H9 (cell line): ENCODE results near the gene ACSL6. TPM values are rescaled to one million over a fixed set of nuclear protein-coding genes. Genes with fewer than 3 reads are reported as not detected.

Experiments
- DNase-seq: peaks from one replicate; pipeline ENCODE4 v3.0.0-alpha.2; 2017
- H2AFZ ChIP-seq: one replicate; pipeline ENCODE4 v1.6.1; 2013; ENCODE audit warnings: mild to moderate bottlenecking, low read length, control low read depth, moderate library complexity
- H2AK5ac ChIP-seq: 2 replicates; pipeline ENCODE4 v1.6.1; 2013; ENCODE audit warnings: low read length, control low read depth, mixed read lengths; ENCODE audit not compliant: insufficient read length
- H2BK120ac ChIP-seq: one replicate; pipeline ENCODE4 v1.6.1; 2013; ENCODE audit warnings: low read depth, mild to moderate bottlenecking, low read length, control low read depth, inconsistent platforms; ENCODE audit not compliant: poor library complexity, severe bottlenecking
- H2BK12ac ChIP-seq: 2 replicates; pipeline ENCODE4 v1.6.1; 2013; ENCODE audit warnings: low read length, control low read depth, mixed read lengths, low read depth; ENCODE audit not compliant: insufficient read length
- H2BK15ac ChIP-seq: 2 replicates; pipeline ENCODE4 v1.6.1; 2013; ENCODE audit warnings: low read depth, low read length, control low read depth
- H2BK20ac ChIP-seq: one replicate; pipeline ENCODE4 v1.6.1; 2013; ENCODE audit warnings: low read depth, mild to moderate bottlenecking, low read length, control low read depth, inconsistent platforms; ENCODE audit not compliant: poor library complexity, severe bottlenecking
- H2BK5ac ChIP-seq: 2 replicates; pipeline ENCODE4 v1.6.1; 2013; ENCODE audit warnings: low read length, control low read depth, mixed read lengths; ENCODE audit not compliant: insufficient read length
- H3K14ac ChIP-seq: 2 replicates; pipeline ENCODE4 v1.6.1; 2013; ENCODE audit warnings: low read length, control low read depth; ENCODE audit not compliant: insufficient read depth
- H3K18ac ChIP-seq: 2 replicates; pipeline ENCODE4 v1.6.1; 2013; ENCODE audit warnings: low read depth, mild to moderate bottlenecking, mixed read lengths, low read length, control low read depth; ENCODE audit not compliant: insufficient read length
- H3K23ac ChIP-seq: 2 replicates; pipeline ENCODE4 v1.6.1; 2013; ENCODE audit warnings: low read length, control low read depth, mixed read lengths, low read depth; ENCODE audit not compliant: insufficient read length
- H3K23me2 ChIP-seq: 2 replicates; pipeline ENCODE4 v1.6.1; 2013; ENCODE audit warnings: low read depth, mild to moderate bottlenecking, mixed read lengths, low read length, control low read depth; ENCODE audit not compliant: insufficient read length, poor library complexity, severe bottlenecking
- H3K27ac ChIP-seq: 2 replicates; pipeline ENCODE4 v1.5.1; 2013; ENCODE audit warnings: low read length, control low read depth, mixed read lengths, low read depth; ENCODE audit not compliant: insufficient read length
- H3K27me3 ChIP-seq: 2 replicates; pipeline ENCODE4 v1.6.1; 2013; ENCODE audit warnings: low read length, control low read depth, inconsistent platforms; ENCODE audit not compliant: insufficient read depth
- H3K4ac ChIP-seq: 2 replicates; pipeline ENCODE4 v1.6.1; 2013; ENCODE audit warnings: low read depth, mild to moderate bottlenecking, control low read depth, inconsistent platforms, low read length, moderate library complexity
- H3K4me1 ChIP-seq: 2 replicates; pipeline ENCODE4 v1.6.1; 2013; ENCODE audit warnings: low read length, control low read depth, inconsistent platforms; ENCODE audit not compliant: insufficient read depth
- H3K4me2 ChIP-seq: 2 replicates; pipeline ENCODE4 v1.6.1; 2013; ENCODE audit warnings: low read length, control low read depth, mixed read lengths; ENCODE audit not compliant: insufficient read length, insufficient read depth
- H3K56ac ChIP-seq: 2 replicates; pipeline ENCODE4 v1.6.1; 2013; ENCODE audit warnings: low read depth, mild to moderate bottlenecking, mixed read lengths, low read length, control low read depth; ENCODE audit not compliant: insufficient read length
- H3K79me1 ChIP-seq: 2 replicates; pipeline ENCODE4 v1.6.1; 2013; ENCODE audit warnings: low read depth, mild to moderate bottlenecking, moderate library complexity, low read length, control low read depth, inconsistent platforms; ENCODE audit not compliant: insufficient read depth, poor library complexity, severe bottlenecking
- H3K79me2 ChIP-seq: 2 replicates; pipeline ENCODE4 v1.6.1; 2013; ENCODE audit warnings: low read length, control low read depth, inconsistent platforms; ENCODE audit not compliant: insufficient read depth
- H3K9ac ChIP-seq: 2 replicates; pipeline ENCODE4 v1.6.1; 2013; ENCODE audit warnings: low read length, control low read depth, mixed read lengths; ENCODE audit not compliant: insufficient read length; ENCODE audit errors: extremely low read depth
- H3K9me3 ChIP-seq: one replicate; pipeline ENCODE4 v1.6.1; 2013; ENCODE audit warnings: low read depth, low read length, inconsistent platforms; ENCODE audit not compliant: control insufficient read depth
- H3T11ph ChIP-seq: one replicate; pipeline ENCODE4 v1.6.1; 2013; ENCODE audit warnings: mild to moderate bottlenecking, low read length, control low read depth, inconsistent platforms
- H4K20me1 ChIP-seq: one replicate; pipeline ENCODE4 v1.6.1; 2013; ENCODE audit not compliant: control insufficient read depth, insufficient read length, insufficient read depth
- H4K5ac ChIP-seq: 2 replicates; pipeline ENCODE4 v1.6.1; 2013; ENCODE audit warnings: low read depth, mild to moderate bottlenecking, mixed read lengths, low read length, control low read depth; ENCODE audit not compliant: insufficient read length
- H4K8ac ChIP-seq: replicated peaks from 2 replicates; pipeline ENCODE4 v1.6.1; 2013; ENCODE audit warnings: low read length, control low read depth, mixed read lengths, low read depth; ENCODE audit not compliant: insufficient read length
- H4K91ac ChIP-seq: 2 replicates; pipeline ENCODE4 v1.6.1; 2013; ENCODE audit warnings: low read depth, mild to moderate bottlenecking, moderate library complexity, mixed read lengths, low read length, control low read depth; ENCODE audit not compliant: insufficient read length
- H3K27ac Mint-ChIP-seq, 3 experiments: 2 replicates in 2 of 3; 3 replicates in 1 of 3; pipeline ENCODE4 v1.8.0; 2020 to 2021; ENCODE audit warnings: mixed read lengths in 3 of 3, mild to moderate bottlenecking in 1 of 3, moderate library complexity in 1 of 3
- H3K27me3 Mint-ChIP-seq: 2 replicates; pipeline ENCODE4 v1.8.0; 2021; ENCODE audit warnings: low read depth, mild to moderate bottlenecking, moderate library complexity, mixed read lengths
- H3K36me3 Mint-ChIP-seq, 3 experiments: 2 replicates in 2 of 3; 3 replicates in 1 of 3; pipeline ENCODE4 v1.8.0; 2020 to 2021; ENCODE audit warnings: low read depth in 3 of 3, mixed read lengths in 3 of 3; ENCODE audit not compliant: insufficient read depth in 1 of 3
- H3K4me1 Mint-ChIP-seq, 2 experiments: 2 replicates each; pipeline ENCODE4 v1.8.0; 2020; ENCODE audit warnings: mixed read lengths in 2 of 2
- H3K4me3 Mint-ChIP-seq, 2 experiments: 2 replicates in 1 of 2; 3 replicates in 1 of 2; pipeline ENCODE4 v1.8.0; 2020 to 2021; ENCODE audit warnings: mild to moderate bottlenecking in 2 of 2, mixed read lengths in 2 of 2, moderate library complexity in 1 of 2
- H3K9me3 Mint-ChIP-seq, 2 experiments: 2 replicates in 1 of 2; 3 replicates in 1 of 2; pipeline ENCODE4 v1.8.0; 2020; ENCODE audit warnings: mild to moderate bottlenecking in 2 of 2, mixed read lengths in 2 of 2, moderate library complexity in 1 of 2
- WGBS: extraction: QIAGEN DNeasy Blood & Tissue Kit; methylation state at CpG from one replicate; pipeline ENCODE4 v1.1.7; 2013; ENCODE audit warnings: missing lambda C conversion rate, low lambda C conversion rate, mixed read lengths; ENCODE audit not compliant: insufficient read length; ENCODE audit errors: extremely low coverage; 5-methylcytosine and 5-hydroxymethylcytosine counted together
- total RNA-seq: library from RNA; stranded (reverse); gene quantifications from 2 replicates; pipeline ENCODE4 v1.2.1, GENCODE V29; 2021
- TF ChIP-seq, protein P1 (sequence below): fragments of 200-600 bp; sonication (generic); conservative IDR thresholded peaks from 3 replicates; pipeline ENCODE4 v1.8.0; 2021; ENCODE audit warnings: antibody characterized with exemption, mild to moderate bottlenecking

ACSL6 gene
- total RNA-seq, 1 experiment from 2014 or later, result 1.6 TPM

DNA sequence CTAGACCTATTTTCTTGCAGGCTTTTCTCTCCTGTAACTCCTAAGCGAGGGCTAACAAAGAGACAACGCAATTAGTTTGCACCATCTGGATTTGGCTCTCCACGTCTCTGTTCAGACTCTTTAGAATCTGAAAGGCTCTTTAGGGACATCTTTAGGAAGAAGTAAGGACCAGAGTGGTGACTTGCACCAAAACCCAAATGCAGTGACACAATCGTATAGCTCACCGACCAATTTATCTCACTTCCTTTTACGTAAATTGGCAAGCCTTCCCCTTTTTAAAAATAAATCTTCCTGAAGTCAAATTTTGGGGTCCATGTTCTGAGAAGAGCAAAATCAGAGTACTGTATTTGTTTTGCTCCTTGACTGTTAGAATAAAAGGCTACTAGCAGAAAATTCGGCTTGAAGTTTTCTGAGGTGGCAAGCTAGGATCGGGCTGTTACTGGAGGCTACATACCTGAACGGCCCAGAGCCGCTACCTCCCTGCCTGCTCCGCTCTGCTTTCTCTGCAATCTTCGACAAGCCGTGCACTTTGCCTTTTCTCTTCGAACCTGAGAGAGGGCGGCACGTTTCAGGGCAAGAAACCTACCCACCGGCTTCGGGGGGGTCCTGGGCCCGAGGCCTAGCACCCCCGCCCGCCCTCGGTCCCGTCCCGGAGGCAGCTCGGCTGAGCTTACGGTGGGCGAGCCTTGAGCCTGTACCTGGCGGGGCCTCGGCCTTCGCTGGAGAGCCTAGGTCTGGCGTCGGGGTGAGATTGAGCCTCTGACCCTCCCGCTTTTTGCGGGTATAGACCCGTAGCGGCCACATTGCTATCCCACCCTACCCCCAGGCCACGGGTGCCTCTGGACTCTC is 66.5 kb downstream of the ACSL6 start:
- Histone ChIP-seq H3K79me1 (no peaks in the 10 kb centered on the region), H2AK5ac (no peak overlapping the region), H3K4ac (no peak overlapping the region), H4K5ac (no peak overlapping the region), H3K23me2 (no peaks in the 10 kb centered on the region), H3K9ac (no peak overlapping the region), H4K91ac (no peak overlapping the region), H3K4me2 (no peak overlapping the region), H2BK20ac (no peak overlapping the region), H4K8ac (no peak overlapping the region), H3K23ac (no peak overlapping the region), H2AFZ (no peak overlapping the region), H2BK120ac (no peak overlapping the region), H3K27ac (no peak overlapping the region), H2BK12ac (no peak overlapping the region), H3K18ac (no peak overlapping the region), H3T11ph (no peak overlapping the region), H3K79me2 (no peaks in the 10 kb centered on the region), H3K27me3 (no peaks in the 10 kb centered on the region), H2BK15ac (no peak overlapping the region), H3K9me3 (no peaks in the 10 kb centered on the region), H3K4me1 (no peaks in the 10 kb centered on the region), H2BK5ac (no peak overlapping the region), H4K20me1 (no peaks in the 10 kb centered on the region), H3K56ac (no peak overlapping the region), H3K14ac (no peak overlapping the region)
- H3K27ac Mint-ChIP-seq, result no peak overlapping the region
- DNase-seq, result peak; percentile 31
- H3K4me1 Mint-ChIP-seq, result no peaks in the 10 kb centered on the region
- no peak overlapping the region for H3K4me3 Mint-ChIP-seq
- no peaks in the 10 kb centered on the region for H3K27me3 Mint-ChIP-seq
- no CpG with 5 or more reads among the region's 37 CpGs for WGBS
- TF ChIP-seq, protein P1, sequence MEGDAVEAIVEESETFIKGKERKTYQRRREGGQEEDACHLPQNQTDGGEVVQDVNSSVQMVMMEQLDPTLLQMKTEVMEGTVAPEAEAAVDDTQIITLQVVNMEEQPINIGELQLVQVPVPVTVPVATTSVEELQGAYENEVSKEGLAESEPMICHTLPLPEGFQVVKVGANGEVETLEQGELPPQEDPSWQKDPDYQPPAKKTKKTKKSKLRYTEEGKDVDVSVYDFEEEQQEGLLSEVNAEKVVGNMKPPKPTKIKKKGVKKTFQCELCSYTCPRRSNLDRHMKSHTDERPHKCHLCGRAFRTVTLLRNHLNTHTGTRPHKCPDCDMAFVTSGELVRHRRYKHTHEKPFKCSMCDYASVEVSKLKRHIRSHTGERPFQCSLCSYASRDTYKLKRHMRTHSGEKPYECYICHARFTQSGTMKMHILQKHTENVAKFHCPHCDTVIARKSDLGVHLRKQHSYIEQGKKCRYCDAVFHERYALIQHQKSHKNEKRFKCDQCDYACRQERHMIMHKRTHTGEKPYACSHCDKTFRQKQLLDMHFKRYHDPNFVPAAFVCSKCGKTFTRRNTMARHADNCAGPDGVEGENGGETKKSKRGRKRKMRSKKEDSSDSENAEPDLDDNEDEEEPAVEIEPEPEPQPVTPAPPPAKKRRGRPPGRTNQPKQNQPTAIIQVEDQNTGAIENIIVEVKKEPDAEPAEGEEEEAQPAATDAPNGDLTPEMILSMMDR, result no peak
- H3K9me3 Mint-ChIP-seq, result no peaks in the 10 kb centered on the region
- no peaks in the 10 kb centered on the region for H3K36me3 Mint-ChIP-seq
